Esophagus muscularis mucosa (tissue), 4 donors: ENCODE results near the gene CEBPG. TPM values are rescaled to one million over a fixed set of nuclear protein-coding genes. Genes with fewer than 3 reads are reported as not detected.

Experiments used
- DNase-seq: peaks from one replicate; pipeline ENCODE4 v3.0.0-alpha.2; 2017; ENCODE audit errors: extremely low spot score
- H3K27ac ChIP-seq, 4 donors: fragments of 200-600 bp; sonication (generic); replicated peaks in 1 of 4; 1 replicate in 3 of 4; 2 replicates in 1 of 4; pipeline ENCODE4 v1.5.1; 2016 to 2019; ENCODE audit warnings: mild to moderate bottlenecking in 1 of 4
- H3K27me3 ChIP-seq, 4 donors: fragments of 200-600 bp; sonication (generic); one replicate each; pipeline versions ENCODE4 v1.5.1 to v1.6.0; 2016 to 2019
- H3K36me3 ChIP-seq, 4 donors: fragments of 200-600 bp; sonication (generic); one replicate each; pipeline ENCODE4 v1.5.1; 2016 to 2019
- H3K4me1 ChIP-seq, 4 donors: fragments of 200-600 bp; sonication (generic); one replicate each; pipeline ENCODE4 v1.5.1; 2016 to 2019
- H3K4me3 ChIP-seq, 4 donors: fragments of 200-600 bp; sonication (generic); 1 replicate in 2 of 4; 2 replicates in 2 of 4; pipeline ENCODE4 v1.5.1; 2016 to 2019; ENCODE audit warnings: mild to moderate bottlenecking in 4 of 4, moderate library complexity in 1 of 4
- H3K9me3 ChIP-seq, 4 donors: fragments of 200-600 bp; sonication (generic); 1 replicate in 3 of 4; 2 replicates in 1 of 4; pipeline ENCODE4 v1.5.1; 2016 to 2019
- EP300 ChIP-seq: sonication (generic); formaldehyde crosslinking; IDR thresholded peaks from one replicate; pipeline ENCODE4 v1.6.1; 2017; ENCODE audit warnings: antibody characterized with exemption
- POLR2A ChIP-seq: fragments of 450-650 bp; IDR thresholded peaks from one replicate; pipeline ENCODE4 v1.6.1; 2017; ENCODE audit warnings: antibody characterized with exemption, moderate library complexity, mild to moderate bottlenecking, low read depth
- POLR2AphosphoS5 ChIP-seq, 2 donors: sonication (generic); formaldehyde crosslinking; IDR thresholded peaks; one replicate each; pipeline ENCODE4 v1.6.1; 2017; ENCODE audit warnings: antibody characterized with exemption in 2 of 2
- WGBS: methylation state at CpG from one replicate; pipeline ENCODE4 v1.1.5; 2018; 5-methylcytosine and 5-hydroxymethylcytosine counted together
- intact Hi-C: fragments of 100-400 bp; cut with DNase I; formaldehyde crosslinking; loops from one replicate; pipeline ENCODE4 v1.15.1; 2023
- total RNA-seq, 4 donors: library from RNA; depleted of rRNA; stranded (reverse); fragments of >200 nt; gene quantifications; one replicate each; pipeline versions ENCODE4 v1.1.0 to v1.2.1, GENCODE V29; 2016
- TF ChIP-seq, protein P1 (sequence below), 3 experiments: fragments of 200-600 bp in 2 of 3; fragments of 450-650 bp in 1 of 3; sonication (generic) in 2 of 3; IDR thresholded peaks; one replicate each; pipeline ENCODE4 v1.5.1; 2017 to 2019; ENCODE audit warnings: antibody characterized with exemption in 3 of 3, mild to moderate bottlenecking in 2 of 3, moderate library complexity in 1 of 3

CEBPG gene
- total RNA-seq, 4 donors from 2014 or later = 23.1 to 30.3 (median 28.5) TPM

- 96% methylated on average over 11 of the region's 22 CpGs for WGBS
Observed at GRCh38 chr19:33427801-33428626, 54.5 kb downstream of the CEBPG start.

GRCh38 chr19:33428627-33429125 is 55.2 kb downstream of the CEBPG start:
- DNase-seq = no peak
- intact Hi-C loops = no loop called here
- 87% methylated on average over 5 of the region's 5 CpGs for WGBS

More at GRCh38 chr19:33427801-33428626, 54.5 kb downstream of the CEBPG start:
- no peak overlapping the region for H3K27ac ChIP-seq
- H3K4me1 ChIP-seq = peaks cover 0 to 8% (median 2%) of the 10 kb centered on the region in 4 donors
- no peak overlapping the region for H3K4me3 ChIP-seq
- intact Hi-C loops = no loop called here
- TF ChIP-seq POLR2AphosphoS5 (IDR thresholded peaks at IDR 0.05) (no peak), EP300 (no peak), POLR2A (no peak)
- TF ChIP-seq, protein P1, sequence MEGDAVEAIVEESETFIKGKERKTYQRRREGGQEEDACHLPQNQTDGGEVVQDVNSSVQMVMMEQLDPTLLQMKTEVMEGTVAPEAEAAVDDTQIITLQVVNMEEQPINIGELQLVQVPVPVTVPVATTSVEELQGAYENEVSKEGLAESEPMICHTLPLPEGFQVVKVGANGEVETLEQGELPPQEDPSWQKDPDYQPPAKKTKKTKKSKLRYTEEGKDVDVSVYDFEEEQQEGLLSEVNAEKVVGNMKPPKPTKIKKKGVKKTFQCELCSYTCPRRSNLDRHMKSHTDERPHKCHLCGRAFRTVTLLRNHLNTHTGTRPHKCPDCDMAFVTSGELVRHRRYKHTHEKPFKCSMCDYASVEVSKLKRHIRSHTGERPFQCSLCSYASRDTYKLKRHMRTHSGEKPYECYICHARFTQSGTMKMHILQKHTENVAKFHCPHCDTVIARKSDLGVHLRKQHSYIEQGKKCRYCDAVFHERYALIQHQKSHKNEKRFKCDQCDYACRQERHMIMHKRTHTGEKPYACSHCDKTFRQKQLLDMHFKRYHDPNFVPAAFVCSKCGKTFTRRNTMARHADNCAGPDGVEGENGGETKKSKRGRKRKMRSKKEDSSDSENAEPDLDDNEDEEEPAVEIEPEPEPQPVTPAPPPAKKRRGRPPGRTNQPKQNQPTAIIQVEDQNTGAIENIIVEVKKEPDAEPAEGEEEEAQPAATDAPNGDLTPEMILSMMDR (IDR thresholded peaks at IDR 0.05) = no peak
- H3K27me3 ChIP-seq = no peaks in the 10 kb centered on the region
- peaks cover 0 to 3% (median 0%) of the 10 kb centered on the region in 4 donors for H3K36me3 ChIP-seq
- H3K9me3 ChIP-seq = no peaks in the 10 kb centered on the region
- DNase-seq = no peak

GRCh38 chr19:33429891-33430673 is 56.6 kb downstream of the CEBPG start:
- TF ChIP-seq EP300 = no peak

More at GRCh38 chr19:33428627-33429125, 55.2 kb downstream of the CEBPG start:
- Histone ChIP-seq H3K9me3 (no peaks in the 10 kb centered on the region), H3K4me3 (no peak overlapping the region), H3K4me1 (peaks cover 0 to 8% (median 2%) of the 10 kb centered on the region in 4 donors), H3K27me3 (no peaks in the 10 kb centered on the region), H3K36me3 (peaks cover 0 to 3% (median 0%) of the 10 kb centered on the region in 4 donors), H3K27ac (no peak overlapping the region)
- TF ChIP-seq, protein P1 (IDR thresholded peaks at IDR 0.05) = no peak
- TF ChIP-seq EP300 (no peak), POLR2A (no peak), POLR2AphosphoS5 (IDR thresholded peaks at IDR 0.05) (no peak)

GRCh38 chr19:33430674-33431277 is 57.3 kb downstream of the CEBPG start:
- TF ChIP-seq EP300 = no peak
- TF ChIP-seq, protein P1 (IDR thresholded peaks at IDR 0.05) = peak; percentile 47 to 65 (median 56)
- no peak for TF ChIP-seq POLR2AphosphoS5 (IDR thresholded peaks at IDR 0.05)
- DNase-seq = no peak
- H3K27ac ChIP-seq = no peak overlapping the region
- no peak overlapping the region for H3K4me3 ChIP-seq
- H3K9me3 ChIP-seq = no peaks in the 10 kb centered on the region
- peaks cover 0 to 8% (median 2%) of the 10 kb centered on the region in 4 donors for H3K4me1 ChIP-seq
- H3K27me3 ChIP-seq = no peaks in the 10 kb centered on the region
- H3K36me3 ChIP-seq = peaks cover 0 to 6% (median 3%) of the 10 kb centered on the region in 4 donors
- intact Hi-C loops = loop anchor here (2.0 kb wide), 1 partner anchor 340 kb away; no protein-coding TSS in a partner anchor
- 37% methylated on average over 13 of the region's 13 CpGs for WGBS

More at GRCh38 chr19:33429891-33430673, 56.6 kb downstream of the CEBPG start:
- intact Hi-C loops = loop anchor here (2.0 kb wide), 1 partner anchor 341 kb away; no protein-coding TSS in a partner anchor
- Histone ChIP-seq H3K9me3 (no peaks in the 10 kb centered on the region), H3K27ac (no peak overlapping the region), H3K4me3 (no peak overlapping the region), H3K27me3 (no peaks in the 10 kb centered on the region), H3K36me3 (peaks cover 0 to 3% (median under 1%) of the 10 kb centered on the region in 4 donors), H3K4me1 (peaks cover 0 to 8% (median 2%) of the 10 kb centered on the region in 4 donors)
- 79% methylated on average over 16 of the region's 17 CpGs for WGBS
- no peak for DNase-seq
